DMS53 (cell line): ENCODE measurements around the gene NAP1L5.

Source experiments
- DNase-seq: peaks from one replicate; lab custom pipeline; 2025; lab: John Stamatoyannopoulos, UW

NAP1L5 gene

DNA sequence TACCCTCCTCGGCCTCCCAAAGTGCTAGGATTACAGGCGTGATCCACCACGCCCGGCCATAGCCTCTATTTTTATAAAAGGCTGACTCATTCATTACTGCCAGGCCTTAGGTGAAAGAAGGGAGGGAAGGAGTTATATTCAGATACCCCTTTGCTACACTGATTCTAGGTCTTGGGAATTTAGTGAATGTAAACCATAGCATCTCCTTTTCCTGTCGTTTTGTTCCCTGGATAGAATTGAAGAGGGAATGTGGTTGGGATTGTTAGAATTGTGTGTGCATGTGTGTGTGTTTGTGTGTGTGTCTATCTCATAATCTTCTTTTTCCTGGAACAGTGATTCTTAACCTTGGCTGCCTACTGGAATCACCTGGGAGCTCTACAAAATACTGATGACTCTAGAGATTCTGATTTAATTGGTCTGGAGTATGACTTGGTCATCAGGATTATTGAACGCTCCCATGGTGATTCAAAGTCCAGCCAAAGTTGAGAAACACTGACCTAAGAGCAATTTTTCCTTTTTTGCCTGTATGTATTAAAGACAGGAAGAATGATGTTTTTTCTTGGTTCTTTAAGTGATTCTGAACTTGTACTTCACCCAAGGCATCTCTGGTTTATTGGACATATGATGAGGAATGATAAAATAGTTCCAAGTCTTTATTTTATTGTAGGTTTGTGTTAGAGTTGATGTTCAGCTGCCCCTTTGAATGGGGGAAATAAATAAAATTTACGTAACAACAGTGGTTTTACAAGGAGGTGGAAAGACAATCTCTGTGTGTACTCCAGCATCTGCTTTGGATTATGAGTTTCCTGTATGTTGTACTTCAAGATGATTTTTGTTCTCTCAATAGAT, 37.0 kb downstream of the NAP1L5 start:
- DNase-seq = no peak

DNA sequence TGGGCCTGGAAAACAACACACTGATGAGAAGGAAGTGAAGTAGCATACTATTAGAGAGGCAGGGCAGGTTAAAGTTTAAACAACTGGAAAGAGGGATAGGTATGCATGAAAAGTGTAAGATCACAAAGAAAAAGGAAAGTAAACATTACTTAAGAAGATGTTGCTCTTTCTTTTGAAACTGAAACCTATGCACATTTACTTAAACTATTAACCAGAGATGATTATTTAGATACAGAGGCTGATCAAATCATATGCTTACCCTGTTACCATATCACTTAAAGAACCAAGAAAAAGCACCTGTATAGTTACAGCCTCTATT, 37.8 kb downstream of the NAP1L5 start:
- no peak for DNase-seq

DNA sequence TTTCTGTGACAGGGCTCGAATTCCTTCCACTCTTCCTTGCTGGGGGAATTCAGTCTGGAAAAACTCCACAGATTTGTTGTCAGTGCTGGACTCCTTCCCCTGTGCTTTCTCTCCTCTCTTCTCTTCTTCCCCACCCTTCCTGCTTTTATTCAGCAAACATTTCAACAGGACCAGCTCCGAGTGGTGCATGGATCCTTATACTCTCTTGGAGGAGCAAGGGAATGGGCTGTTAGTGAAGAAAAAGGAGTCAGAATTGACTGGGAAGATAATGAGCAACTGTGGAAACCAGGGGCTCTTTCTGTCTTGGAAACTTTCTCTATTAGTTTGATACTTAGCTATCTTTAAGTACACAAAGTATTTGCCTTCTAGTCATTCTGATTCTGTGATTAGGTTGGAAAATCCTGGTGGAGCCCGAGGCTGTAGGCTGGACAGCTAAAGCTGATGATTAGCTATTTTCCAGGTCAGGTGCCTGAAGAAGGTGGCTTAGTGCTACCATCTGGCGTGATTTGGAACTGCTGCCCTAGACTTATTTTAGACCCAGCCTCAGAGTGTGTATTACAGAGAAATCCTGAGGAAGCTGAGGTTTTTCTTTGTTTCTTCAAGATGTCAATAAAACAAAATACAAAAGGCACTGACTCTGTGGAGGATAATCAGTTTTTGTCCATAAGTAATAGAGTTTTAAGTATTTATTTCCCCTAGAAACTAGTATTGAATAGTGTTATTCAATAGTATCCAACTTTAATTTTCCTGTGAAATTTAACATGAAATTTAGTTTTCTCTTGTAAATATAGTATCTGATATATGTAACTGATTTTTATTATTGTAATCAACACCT, 38.4 kb downstream of the NAP1L5 start:
- DNase-seq = peak; percentile 72

DNA sequence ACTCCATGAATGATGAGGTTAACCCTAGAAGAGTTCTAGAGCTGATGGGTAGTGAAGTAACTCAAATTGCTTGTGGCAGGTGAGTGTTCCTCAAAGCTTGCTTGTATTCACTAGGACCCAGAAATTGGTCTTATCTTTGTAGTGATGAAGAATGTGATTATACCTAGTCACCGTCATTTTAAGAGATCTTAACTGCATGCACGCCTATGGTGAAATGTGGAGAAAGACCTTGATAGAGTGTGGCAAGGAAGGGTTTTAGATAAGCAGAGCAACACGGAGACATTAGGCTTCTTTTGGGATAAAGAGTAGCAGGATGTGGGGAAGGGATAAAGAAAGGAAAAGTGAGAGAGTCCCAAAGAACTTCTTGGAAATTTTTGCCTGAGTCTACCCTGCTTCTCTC, 42.4 kb downstream of the NAP1L5 start:
- DNase-seq = no peak

DNA sequence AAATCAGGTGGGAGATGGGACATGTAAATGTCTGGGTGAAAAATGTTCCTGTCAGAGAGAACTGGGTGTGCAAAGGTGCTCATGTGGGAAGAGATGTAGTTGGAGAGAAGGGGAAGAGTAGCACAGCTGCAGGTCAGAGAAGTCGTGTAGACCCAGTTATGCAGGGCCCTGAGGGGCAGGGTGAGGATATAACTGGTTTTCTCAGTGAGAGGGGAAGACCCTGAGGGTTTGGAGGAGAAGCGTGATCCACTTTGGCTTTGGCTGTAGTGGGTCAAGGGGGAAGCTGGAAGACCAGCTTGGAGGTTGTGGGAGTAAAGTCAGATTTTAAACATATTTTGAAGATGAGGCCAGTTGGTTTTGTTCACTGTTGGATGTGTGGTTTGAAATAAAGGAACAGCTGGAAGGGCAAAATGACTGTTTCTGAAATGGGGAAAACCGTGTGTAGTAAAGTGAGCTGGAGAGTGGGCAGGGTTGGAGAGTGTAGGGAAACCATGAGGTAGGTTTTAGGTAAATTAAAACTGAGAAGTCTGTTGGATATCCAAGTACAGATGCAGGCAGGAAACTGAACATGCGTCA, 44.2 kb downstream of the NAP1L5 start:
- no peak for DNase-seq

DNA sequence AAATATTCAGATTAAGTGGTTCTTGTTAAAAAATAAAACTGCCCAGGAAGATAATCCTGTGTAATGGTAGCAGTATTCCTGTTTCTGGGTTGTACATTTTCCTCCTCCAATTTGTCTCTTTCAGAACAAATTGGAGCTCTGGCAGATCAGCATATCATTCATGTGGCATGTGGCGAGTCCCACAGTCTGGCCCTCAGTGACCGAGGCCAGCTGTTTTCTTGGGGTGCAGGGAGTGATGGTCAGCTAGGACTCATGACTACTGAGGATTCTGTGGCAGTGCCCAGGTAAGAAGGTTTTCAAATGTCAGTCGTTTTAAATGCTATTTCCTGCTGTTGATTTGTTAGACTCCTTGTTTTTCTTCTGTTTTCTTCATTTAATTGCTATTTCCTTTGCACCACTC, 47.9 kb downstream of the NAP1L5 start:
- no peak for DNase-seq

DNA sequence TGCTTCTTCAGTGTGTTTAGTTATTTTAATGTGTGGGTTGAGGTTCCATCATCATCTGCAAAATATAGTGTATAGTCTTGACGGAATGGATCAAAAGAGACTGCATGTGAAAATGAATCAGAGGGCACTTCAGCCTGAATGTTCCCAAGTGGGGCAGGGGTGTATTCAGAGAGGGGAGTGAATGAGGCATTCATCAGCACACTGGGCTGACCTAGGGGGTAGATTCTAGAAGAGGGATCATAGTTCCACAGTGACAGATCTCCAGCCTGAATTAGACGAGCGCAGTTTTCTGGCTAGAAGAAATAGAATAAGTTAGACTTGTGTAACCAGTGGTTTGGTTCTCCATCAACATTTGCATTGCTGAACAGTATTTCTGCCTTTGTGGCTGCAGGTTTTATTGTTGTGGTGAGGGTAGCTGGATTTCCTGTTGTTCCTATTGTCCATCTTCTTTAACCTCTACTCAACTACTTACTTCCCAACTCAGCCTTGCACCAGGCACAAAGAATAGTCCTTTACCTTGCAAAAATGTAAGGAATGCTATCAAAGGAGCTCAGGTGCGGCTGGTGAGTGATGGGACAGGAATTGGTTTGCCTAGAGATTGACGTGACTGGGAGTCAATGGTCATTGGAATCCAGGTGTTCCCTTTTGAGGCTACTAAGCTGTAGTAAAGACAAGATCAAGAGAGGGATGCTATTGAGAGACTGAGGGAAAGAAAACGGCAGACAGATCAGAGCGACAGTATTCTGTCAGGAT, 50.9 kb downstream of the NAP1L5 start:
- DNase-seq = no peak

DNA sequence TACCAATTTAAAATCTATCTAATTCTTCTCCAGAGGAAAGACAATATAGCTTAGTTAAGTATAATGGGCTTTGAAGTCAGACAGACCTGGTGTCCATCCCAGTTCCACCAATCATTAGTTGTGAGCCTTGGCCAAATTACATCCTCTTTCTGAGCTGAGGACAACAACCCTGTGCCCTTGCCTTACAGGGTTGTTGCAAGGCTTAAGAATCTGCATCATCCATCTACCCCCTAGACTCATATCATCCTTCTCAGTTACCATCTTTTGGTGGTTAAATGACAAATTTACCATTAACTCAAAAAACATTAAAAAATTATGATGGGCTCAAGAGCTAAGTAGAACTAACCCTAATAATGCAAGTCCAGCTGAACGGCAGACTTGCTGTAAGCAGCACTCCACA, 51.6 kb downstream of the NAP1L5 start:
- no peak for DNase-seq
